Large intestine (tissue), 3 donors: Measurements from ENCODE around the gene OR2A12. TPM values are rescaled to one million over a fixed set of nuclear protein-coding genes. Genes with fewer than 3 reads are reported as not detected.

ENCODE experiments used
- DNase-seq, 2 donors: peaks; one replicate each; pipeline versions ENCODE4 v3.0.0 to v3.0.0-alpha.2; 2013
- H3K27ac ChIP-seq: one replicate; pipeline ENCODE4 v1.5.1; 2013; ENCODE audit warnings: low read length
- H3K27me3 ChIP-seq: 2 replicates; pipeline ENCODE4 v1.6.1; 2013; ENCODE audit warnings: low read length; ENCODE audit not compliant: control insufficient read depth, insufficient read depth
- H3K36me3 ChIP-seq: 2 replicates; pipeline ENCODE4 v1.6.1; 2013; ENCODE audit warnings: low read length; ENCODE audit not compliant: control insufficient read depth, insufficient read depth
- H3K4me1 ChIP-seq: one replicate; pipeline ENCODE4 v1.6.1; 2013; ENCODE audit warnings: low read length; ENCODE audit not compliant: control insufficient read depth, insufficient read depth
- H3K4me3 ChIP-seq: one replicate; pipeline ENCODE4 v1.5.1; 2013; ENCODE audit warnings: low read length
- H3K9me3 ChIP-seq: one replicate; pipeline ENCODE4 v1.6.1; 2013; ENCODE audit warnings: mild to moderate bottlenecking, low read depth, low read length, moderate library complexity; ENCODE audit not compliant: control insufficient read depth
- WGBS: methylation state at CpG from one replicate; pipeline ENCODE4 v1.1.5; 2013; ENCODE audit warnings: low lambda C conversion rate; ENCODE audit not compliant: insufficient coverage; 5-methylcytosine and 5-hydroxymethylcytosine counted together
- polyA plus RNA-seq: library from polyadenylated mRNA; unstranded; fragments of 120-200 nt; gene quantifications from one replicate; pipeline ENCODE4 v1.2.1, GENCODE V29; 2013

The OR2A12 gene
- polyA plus RNA-seq, 1 donor, result 0.04 TPM

- no peak within 1 kb of the TSS for H3K4me3 ChIP-seq
- no peaks in the 10 kb centered on the region for H3K9me3 ChIP-seq
- no peak for DNase-seq
- no peaks in the 10 kb centered on the region for H3K36me3 ChIP-seq
- no peaks in the 10 kb centered on the region for H3K4me1 ChIP-seq
- WGBS, result no CpG with 5 or more reads among the region's 1 CpG
- peaks cover 2% of the 10 kb centered on the region for H3K27me3 ChIP-seq
- H3K27ac ChIP-seq, result no peak within 1 kb of the TSS
These were observed 16.6 kb upstream of the OR2A12 start, which contains the start of gene OR2A25 for GRCh38 chr7:144069511-144069910. Gene OR2A25, plus strand, starts transcription at chr7:144069811. Its CDS starts 4,409 bp downstream, at chr7:144074220.

GRCh38 chr7:144069953-144070352 is 16.1 kb upstream of the OR2A12 start:
- Histone ChIP-seq H3K27ac (no peak overlapping the region), H3K9me3 (no peaks in the 10 kb centered on the region), H3K4me3 (no peak overlapping the region), H3K27me3 (peaks cover 2% of the 10 kb centered on the region), H3K4me1 (no peaks in the 10 kb centered on the region), H3K36me3 (no peaks in the 10 kb centered on the region)
- no peak for DNase-seq
- 33% methylated on average over 1 of the region's 2 CpGs for WGBS

GRCh38 chr7:144074374-144074773 is 11.7 kb upstream of the OR2A12 start:
- no CpG with 5 or more reads among the region's 8 CpGs for WGBS
- no peaks in the 10 kb centered on the region for H3K36me3 ChIP-seq

DNA sequence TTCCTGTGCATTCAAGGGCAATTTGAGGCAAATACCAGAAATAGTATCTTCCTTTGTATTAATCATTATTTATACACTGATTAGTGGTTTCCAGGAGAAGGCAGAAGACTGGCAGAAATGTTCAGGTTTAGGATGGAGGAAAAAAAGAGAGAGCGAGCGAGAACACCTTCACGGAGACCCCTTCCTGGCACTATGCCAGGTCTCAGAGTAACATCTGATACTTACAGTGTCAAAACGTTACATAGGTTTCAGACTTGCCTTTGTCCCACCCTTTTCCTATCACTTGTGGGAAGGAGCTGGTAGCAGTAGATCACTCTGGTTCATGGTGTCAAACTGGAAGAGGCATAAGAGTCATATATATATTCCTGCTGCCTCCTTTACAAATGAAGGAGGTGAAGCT is 652 bp downstream of the OR2A12 start:
- Histone ChIP-seq H3K9me3 (no peaks in the 10 kb centered on the region), H3K27me3 (no peaks in the 10 kb centered on the region), H3K36me3 (no peaks in the 10 kb centered on the region), H3K27ac (no peak overlapping the region), H3K4me1 (no peaks in the 10 kb centered on the region), H3K4me3 (no peak overlapping the region)
- DNase-seq, result no peak
- WGBS, result no CpG with 5 or more reads among the region's 4 CpGs

More at GRCh38 chr7:144074374-144074773, 11.7 kb upstream of the OR2A12 start:
- H3K4me3 ChIP-seq, result no peak overlapping the region
- H3K4me1 ChIP-seq, result no peaks in the 10 kb centered on the region
- no peak for DNase-seq
- H3K27ac ChIP-seq, result no peak overlapping the region
- peaks cover 2% of the 10 kb centered on the region for H3K27me3 ChIP-seq
- no peaks in the 10 kb centered on the region for H3K9me3 ChIP-seq

- no peaks in the 10 kb centered on the region for H3K9me3 ChIP-seq
- no peaks in the 10 kb centered on the region for H3K4me1 ChIP-seq
- no peaks in the 10 kb centered on the region for H3K27me3 ChIP-seq
- no peaks in the 10 kb centered on the region for H3K36me3 ChIP-seq
- H3K27ac ChIP-seq, result no peak overlapping the region
- no peak overlapping the region for H3K4me3 ChIP-seq
- 100% methylated on average over 1 of the region's 1 CpG for WGBS
- DNase-seq, result no peak
These were observed 1.2 kb downstream of the OR2A12 start for GRCh38 chr7:144087230-144087629.

- H3K36me3 ChIP-seq, result no peaks in the 10 kb centered on the region
- no peak overlapping the region for H3K27ac ChIP-seq
- no peaks in the 10 kb centered on the region for H3K27me3 ChIP-seq
- no peak for DNase-seq
- no CpG with 5 or more reads among the region's 3 CpGs for WGBS
- no peaks in the 10 kb centered on the region for H3K4me1 ChIP-seq
- no peak overlapping the region for H3K4me3 ChIP-seq
- H3K9me3 ChIP-seq, result no peaks in the 10 kb centered on the region
These were observed 4.6 kb downstream of the OR2A12 start for GRCh38 chr7:144090667-144091066.

GRCh38 chr7:144098776-144099175 is 12.7 kb downstream of the OR2A12 start:
- H3K4me1 ChIP-seq, result no peaks in the 10 kb centered on the region
- no peaks in the 10 kb centered on the region for H3K36me3 ChIP-seq
- H3K4me3 ChIP-seq, result no peak overlapping the region
- H3K27me3 ChIP-seq, result no peaks in the 10 kb centered on the region
- DNase-seq, result no peak
- no peak overlapping the region for H3K27ac ChIP-seq
- H3K9me3 ChIP-seq, result no peaks in the 10 kb centered on the region

GRCh38 chr7:144100607-144101006 is 14.5 kb downstream of the OR2A12 start:
- H3K36me3 ChIP-seq, result no peaks in the 10 kb centered on the region
- H3K27ac ChIP-seq, result no peak overlapping the region
- H3K4me3 ChIP-seq, result no peak overlapping the region
- no peaks in the 10 kb centered on the region for H3K9me3 ChIP-seq
- DNase-seq, result no peak
- no peaks in the 10 kb centered on the region for H3K4me1 ChIP-seq
- H3K27me3 ChIP-seq, result no peaks in the 10 kb centered on the region
- WGBS, result 50% methylated on average over 1 of the region's 3 CpGs

GRCh38 chr7:144102041-144102440 is 16.0 kb downstream of the OR2A12 start:
- no peak for DNase-seq
- Histone ChIP-seq H3K4me1 (no peaks in the 10 kb centered on the region), H3K9me3 (no peaks in the 10 kb centered on the region), H3K4me3 (no peak overlapping the region), H3K36me3 (no peaks in the 10 kb centered on the region), H3K27ac (no peak overlapping the region), H3K27me3 (no peaks in the 10 kb centered on the region)

- Histone ChIP-seq H3K9me3 (no peaks in the 10 kb centered on the region), H3K4me1 (no peaks in the 10 kb centered on the region), H3K36me3 (no peaks in the 10 kb centered on the region), H3K27me3 (no peaks in the 10 kb centered on the region), H3K27ac (no peak overlapping the region), H3K4me3 (no peak overlapping the region)
- no peak for DNase-seq
These were observed 19.1 kb downstream of the OR2A12 start for GRCh38 chr7:144105211-144105610.

- no peaks in the 10 kb centered on the region for H3K36me3 ChIP-seq
These were observed 23.2 kb downstream of the OR2A12 start, which contains the start of gene OR2A2 for GRCh38 chr7:144109283-144109682. Gene OR2A2, plus strand, starts transcription at chr7:144109583. Its CDS starts 0 bp downstream, at chr7:144109583.

More at GRCh38 chr7:144109283-144109682, 23.2 kb downstream of the OR2A12 start, which contains the start of gene OR2A2:
- Histone ChIP-seq H3K4me3 (no peak within 1 kb of the TSS), H3K4me1 (no peaks in the 10 kb centered on the region), H3K27ac (no peak within 1 kb of the TSS), H3K9me3 (no peaks in the 10 kb centered on the region), H3K27me3 (no peaks in the 10 kb centered on the region)
- no peak for DNase-seq
- WGBS, result 83% methylated on average over 1 of the region's 2 CpGs
